ENCODE results near the gene BLOC1S4. TPM values are rescaled to one million over a fixed set of nuclear protein-coding genes. Genes with fewer than 3 reads are reported as not detected.

BLOC1S4 gene
- total RNA-seq, 2 donors from 2014 or later = 8.4 to 17.4 TPM

- Histone ChIP-seq H3K4me1 (peaks cover 0 to 28% of the 10 kb centered on the region in 2 donors), H3K4me3 (no peak overlapping the region), H3K36me3 (no peaks in the 10 kb centered on the region), H3K9me3 (no peaks in the 10 kb centered on the region), H3K27me3 (no peaks in the 10 kb centered on the region), H3K27ac (no peak overlapping the region)
- DNase-seq (ENCODE audit: low spot score) = no peak
- TF ChIP-seq CTCF (IDR thresholded peaks at IDR 0.05) = no peak
Observed at GRCh38 chr4:6728320-6729029, 12.5 kb downstream of the BLOC1S4 start.

GRCh38 chr4:6730603-6731317, 14.8 kb downstream of the BLOC1S4 start:
- no peaks in the 10 kb centered on the region for H3K9me3 ChIP-seq
- H3K4me1 ChIP-seq = peaks cover 0 to 28% of the 10 kb centered on the region in 2 donors
- peak overlapping the region; percentile 35 to 62 for H3K27ac ChIP-seq
- H3K4me3 ChIP-seq = no peak overlapping the region
- peak; percentile 68 for DNase-seq (ENCODE audit: low spot score)
- H3K36me3 ChIP-seq = no peaks in the 10 kb centered on the region
- no peaks in the 10 kb centered on the region for H3K27me3 ChIP-seq
- no peak for TF ChIP-seq CTCF (IDR thresholded peaks at IDR 0.05)

- DNase-seq (ENCODE audit: low spot score) = no peak
- TF ChIP-seq CTCF (IDR thresholded peaks at IDR 0.05) = no peak
- H3K4me1 ChIP-seq = peaks cover 0 to 28% of the 10 kb centered on the region in 2 donors
- no peaks in the 10 kb centered on the region for H3K9me3 ChIP-seq
- H3K36me3 ChIP-seq = no peaks in the 10 kb centered on the region
- peak overlapping the region; percentile 35 to 62 for H3K27ac ChIP-seq
- H3K27me3 ChIP-seq = no peaks in the 10 kb centered on the region
- no peak overlapping the region for H3K4me3 ChIP-seq
Observed at GRCh38 chr4:6731318-6731675, 15.3 kb downstream of the BLOC1S4 start.

- no peak for TF ChIP-seq CTCF (IDR thresholded peaks at IDR 0.05)
- H3K27me3 ChIP-seq = no peaks in the 10 kb centered on the region
- no peak overlapping the region for H3K4me3 ChIP-seq
- H3K9me3 ChIP-seq = no peaks in the 10 kb centered on the region
- peak overlapping the region; percentile 69 to 82 for H3K27ac ChIP-seq
- peaks cover 0 to 28% of the 10 kb centered on the region in 2 donors for H3K4me1 ChIP-seq
- no peaks in the 10 kb centered on the region for H3K36me3 ChIP-seq
- DNase-seq (ENCODE audit: low spot score) = no peak
Observed at GRCh38 chr4:6731780-6732179, 15.8 kb downstream of the BLOC1S4 start.

GRCh38 chr4:6732441-6733357, 16.7 kb downstream of the BLOC1S4 start:
- Histone ChIP-seq H3K4me1 (peaks cover 0 to 23% of the 10 kb centered on the region in 2 donors), H3K36me3 (no peaks in the 10 kb centered on the region), H3K4me3 (no peak overlapping the region), H3K27ac (peak overlapping the region; percentile 69 to 82), H3K9me3 (no peaks in the 10 kb centered on the region), H3K27me3 (no peaks in the 10 kb centered on the region)
- no peak for TF ChIP-seq CTCF (IDR thresholded peaks at IDR 0.05)
- peak; percentile 86 for DNase-seq (ENCODE audit: low spot score)
